Chondrocyte (in vitro differentiated cells): Measurements from ENCODE around the gene ESYT3. TPM values are rescaled to one million over a fixed set of nuclear protein-coding genes. Genes with fewer than 3 reads are reported as not detected.

Experiments used
- DNase-seq: peaks from one replicate; pipeline ENCODE4 v3.0.0; 2021; ENCODE audit warnings: mixed read lengths, low spot score
- H3K27ac Mint-ChIP-seq: one replicate; pipeline ENCODE4 v1.8.0; 2021; ENCODE audit warnings: mild to moderate bottlenecking, moderate library complexity, mixed read lengths; ENCODE audit not compliant: unreplicated experiment
- H3K27me3 Mint-ChIP-seq: 2 replicates; pipeline ENCODE4 v1.8.0; 2021; ENCODE audit warnings: low read depth, mixed read lengths
- H3K36me3 Mint-ChIP-seq: 2 replicates; pipeline ENCODE4 v1.8.0; 2021; ENCODE audit warnings: low read depth, mixed read lengths
- H3K4me1 Mint-ChIP-seq: 2 replicates; pipeline ENCODE4 v1.8.0; 2021; ENCODE audit warnings: low read depth, mild to moderate bottlenecking, mixed read lengths
- H3K4me3 Mint-ChIP-seq: one replicate; pipeline ENCODE4 v1.8.0; 2021; ENCODE audit warnings: mild to moderate bottlenecking, moderate library complexity, mixed read lengths; ENCODE audit not compliant: unreplicated experiment
- H3K9me3 Mint-ChIP-seq: 2 replicates; pipeline ENCODE4 v1.8.0; 2021; ENCODE audit warnings: low read depth, mixed read lengths
- total RNA-seq: library from RNA; stranded (reverse); gene quantifications from 3 replicates; pipeline ENCODE4 v1.2.1, GENCODE V29; 2021
- TF ChIP-seq, protein P1 (sequence below): fragments of 200-600 bp; sonication (generic); IDR thresholded peaks from 2 replicates; pipeline ENCODE4 v1.5.0; 2021; ENCODE audit warnings: antibody characterized with exemption, mild to moderate bottlenecking, moderate library complexity

ESYT3 gene
- total RNA-seq, 1 donor from 2014 or later: 0.70 TPM

DNA sequence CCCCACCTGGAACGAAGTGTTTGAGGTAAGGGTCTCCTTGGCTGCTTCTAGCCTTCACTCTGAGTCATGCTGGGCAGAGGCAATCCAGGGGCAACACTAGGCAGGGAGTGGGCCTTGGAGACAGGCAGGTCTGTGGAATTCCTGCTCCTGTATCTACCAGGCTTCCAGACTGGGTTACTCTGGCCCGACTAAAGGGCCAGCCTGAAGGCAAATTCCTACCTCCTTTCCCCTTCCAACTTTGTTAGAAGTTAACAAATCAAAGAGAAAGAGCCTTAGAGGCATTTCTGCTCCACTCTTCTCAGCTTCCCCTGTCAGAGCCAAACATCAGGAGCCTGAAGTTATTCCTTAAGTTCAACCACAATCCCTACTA is 30.1 kb downstream of the ESYT3 start:
- Mint-ChIP-seq H3K27me3 (peaks cover 1% of the 10 kb centered on the region), H3K36me3 (no peaks in the 10 kb centered on the region), H3K4me1 (no peaks in the 10 kb centered on the region), H3K9me3 (no peaks in the 10 kb centered on the region), H3K4me3 (no peak overlapping the region), H3K27ac (no peak overlapping the region)
- TF ChIP-seq, protein P1, sequence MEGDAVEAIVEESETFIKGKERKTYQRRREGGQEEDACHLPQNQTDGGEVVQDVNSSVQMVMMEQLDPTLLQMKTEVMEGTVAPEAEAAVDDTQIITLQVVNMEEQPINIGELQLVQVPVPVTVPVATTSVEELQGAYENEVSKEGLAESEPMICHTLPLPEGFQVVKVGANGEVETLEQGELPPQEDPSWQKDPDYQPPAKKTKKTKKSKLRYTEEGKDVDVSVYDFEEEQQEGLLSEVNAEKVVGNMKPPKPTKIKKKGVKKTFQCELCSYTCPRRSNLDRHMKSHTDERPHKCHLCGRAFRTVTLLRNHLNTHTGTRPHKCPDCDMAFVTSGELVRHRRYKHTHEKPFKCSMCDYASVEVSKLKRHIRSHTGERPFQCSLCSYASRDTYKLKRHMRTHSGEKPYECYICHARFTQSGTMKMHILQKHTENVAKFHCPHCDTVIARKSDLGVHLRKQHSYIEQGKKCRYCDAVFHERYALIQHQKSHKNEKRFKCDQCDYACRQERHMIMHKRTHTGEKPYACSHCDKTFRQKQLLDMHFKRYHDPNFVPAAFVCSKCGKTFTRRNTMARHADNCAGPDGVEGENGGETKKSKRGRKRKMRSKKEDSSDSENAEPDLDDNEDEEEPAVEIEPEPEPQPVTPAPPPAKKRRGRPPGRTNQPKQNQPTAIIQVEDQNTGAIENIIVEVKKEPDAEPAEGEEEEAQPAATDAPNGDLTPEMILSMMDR: no peak
- no peak for DNase-seq

DNA sequence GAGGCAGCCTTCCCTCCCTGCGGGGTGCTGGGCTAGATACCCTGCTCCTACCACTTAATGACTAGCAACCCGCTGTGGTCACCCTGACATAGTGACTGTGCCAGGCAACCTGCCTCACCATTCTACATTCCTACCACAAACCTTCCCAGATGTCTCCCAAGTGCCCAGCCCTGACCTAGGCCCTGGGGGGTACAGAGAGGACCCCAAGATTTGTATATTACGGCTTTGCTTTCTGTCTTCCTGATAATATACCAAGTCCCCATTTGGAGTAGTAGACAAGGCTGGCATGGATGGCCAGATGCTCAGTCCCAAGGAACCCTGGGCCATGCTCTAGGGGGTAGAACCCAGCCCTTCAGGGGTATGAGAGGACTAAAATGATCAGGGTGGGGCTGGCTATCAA is 31.0 kb downstream of the ESYT3 start:
- H3K4me1 Mint-ChIP-seq: no peaks in the 10 kb centered on the region
- H3K27ac Mint-ChIP-seq: no peak overlapping the region
- H3K4me3 Mint-ChIP-seq: no peak overlapping the region
- peaks cover 1% of the 10 kb centered on the region for H3K27me3 Mint-ChIP-seq
- H3K9me3 Mint-ChIP-seq: no peaks in the 10 kb centered on the region
- TF ChIP-seq, protein P1: no peak
- no peak for DNase-seq
- H3K36me3 Mint-ChIP-seq: no peaks in the 10 kb centered on the region

DNA sequence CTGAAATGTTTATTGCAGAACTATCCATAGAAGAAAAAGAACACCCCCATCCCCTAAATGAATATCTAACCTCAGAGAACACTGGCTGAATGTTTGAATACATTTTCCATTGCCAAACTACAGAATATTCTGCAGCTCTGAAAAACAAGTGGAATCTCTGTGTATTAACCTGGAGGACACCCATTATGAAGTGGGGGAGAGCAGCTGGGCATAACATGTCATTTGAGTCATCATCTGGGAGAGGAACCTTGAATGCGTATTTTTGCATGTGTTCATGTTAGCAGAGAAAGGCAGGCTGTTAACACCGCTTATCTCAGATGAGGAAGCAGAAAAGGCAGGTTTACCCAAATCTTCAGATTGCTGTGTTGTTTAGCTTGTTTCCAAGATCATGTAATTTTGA is 31.5 kb downstream of the ESYT3 start:
- Mint-ChIP-seq H3K27me3 (peaks cover 1% of the 10 kb centered on the region), H3K36me3 (no peaks in the 10 kb centered on the region), H3K9me3 (no peaks in the 10 kb centered on the region), H3K4me3 (no peak overlapping the region), H3K4me1 (no peaks in the 10 kb centered on the region), H3K27ac (no peak overlapping the region)
- DNase-seq: no peak
- TF ChIP-seq, protein P1: no peak

DNA sequence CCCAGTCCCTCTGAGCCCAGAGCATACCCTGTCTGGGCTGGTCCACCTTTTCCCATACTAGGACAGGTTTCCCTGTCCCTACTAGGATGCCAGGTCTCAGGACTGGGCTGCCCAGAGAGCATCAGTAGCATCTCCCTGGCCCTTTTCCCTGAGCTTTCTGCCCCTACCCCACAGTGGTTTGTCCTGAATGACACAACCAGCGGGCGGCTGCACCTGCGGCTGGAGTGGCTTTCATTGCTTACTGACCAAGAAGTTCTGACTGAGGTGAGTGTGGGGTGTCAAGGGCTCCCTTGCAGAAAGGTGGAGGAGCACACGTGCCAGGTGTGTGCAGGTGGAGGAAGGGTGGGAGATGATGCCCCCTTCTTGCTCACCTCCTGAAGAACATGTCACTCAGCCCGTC is 33.5 kb downstream of the ESYT3 start:
- no peaks in the 10 kb centered on the region for H3K36me3 Mint-ChIP-seq
- H3K27me3 Mint-ChIP-seq: peaks cover 1% of the 10 kb centered on the region
- H3K4me3 Mint-ChIP-seq: no peak overlapping the region
- no peaks in the 10 kb centered on the region for H3K4me1 Mint-ChIP-seq
- H3K27ac Mint-ChIP-seq: no peak overlapping the region
- TF ChIP-seq, protein P1: no peak
- DNase-seq: no peak
- no peaks in the 10 kb centered on the region for H3K9me3 Mint-ChIP-seq

DNA sequence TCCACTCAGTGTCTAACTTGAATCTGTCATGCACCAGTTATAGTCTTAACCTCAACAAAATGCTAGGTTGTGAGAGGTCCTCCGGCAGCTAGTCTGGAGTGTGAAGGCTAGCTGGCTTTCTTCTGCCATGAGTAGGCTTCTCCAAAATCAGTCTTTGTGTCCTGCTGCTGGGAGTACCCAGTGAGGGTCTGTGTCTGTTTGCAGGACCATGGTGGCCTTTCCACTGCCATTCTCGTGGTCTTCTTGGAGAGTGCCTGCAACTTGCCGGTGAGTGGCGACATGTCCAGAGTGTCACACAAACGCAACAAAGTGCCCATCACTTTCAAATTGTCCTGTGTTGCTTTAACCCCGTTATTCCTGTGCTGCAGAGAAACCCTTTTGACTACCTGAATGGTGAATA is 34.0 kb downstream of the ESYT3 start:
- H3K27me3 Mint-ChIP-seq: peaks cover 1% of the 10 kb centered on the region
- H3K27ac Mint-ChIP-seq: no peak overlapping the region
- H3K36me3 Mint-ChIP-seq: no peaks in the 10 kb centered on the region
- DNase-seq: no peak
- TF ChIP-seq, protein P1: no peak
- H3K4me3 Mint-ChIP-seq: no peak overlapping the region
- H3K9me3 Mint-ChIP-seq: no peaks in the 10 kb centered on the region
- no peaks in the 10 kb centered on the region for H3K4me1 Mint-ChIP-seq
